ENCODE data around the gene B4GALT6. TPM values are rescaled to one million over a fixed set of nuclear protein-coding genes. Genes with fewer than 3 reads are reported as not detected.

The B4GALT6 gene
- total RNA-seq, 1 donor from 2014 or later, result 17.7 TPM

GRCh38 chr18:31710826-31711225 is 26.4 kb upstream of the B4GALT6 start:
- no peak overlapping the region for H3K4me2 ChIP-seq (ENCODE audit: low read length)
- Mint-ChIP-seq H3K4me3 (ENCODE audit: unreplicated experiment) (no peak overlapping the region), H3K27ac (ENCODE audit: unreplicated experiment) (no peak overlapping the region), H3K4me1 (ENCODE audit: low read depth, unreplicated experiment) (no peaks in the 10 kb centered on the region), H3K27me3 (ENCODE audit: low read depth, unreplicated experiment) (no peaks in the 10 kb centered on the region), H3K36me3 (ENCODE audit: low read depth, unreplicated experiment) (no peaks in the 10 kb centered on the region), H3K9me3 (ENCODE audit: unreplicated experiment) (no peaks in the 10 kb centered on the region)
- no peaks in the 10 kb centered on the region for H4K20me1 ChIP-seq (ENCODE audit: insufficient read depth, low read length)
- H3K4me1 ChIP-seq (ENCODE audit: insufficient read depth, low read length), result no peaks in the 10 kb centered on the region
- TF ChIP-seq, protein P1, sequence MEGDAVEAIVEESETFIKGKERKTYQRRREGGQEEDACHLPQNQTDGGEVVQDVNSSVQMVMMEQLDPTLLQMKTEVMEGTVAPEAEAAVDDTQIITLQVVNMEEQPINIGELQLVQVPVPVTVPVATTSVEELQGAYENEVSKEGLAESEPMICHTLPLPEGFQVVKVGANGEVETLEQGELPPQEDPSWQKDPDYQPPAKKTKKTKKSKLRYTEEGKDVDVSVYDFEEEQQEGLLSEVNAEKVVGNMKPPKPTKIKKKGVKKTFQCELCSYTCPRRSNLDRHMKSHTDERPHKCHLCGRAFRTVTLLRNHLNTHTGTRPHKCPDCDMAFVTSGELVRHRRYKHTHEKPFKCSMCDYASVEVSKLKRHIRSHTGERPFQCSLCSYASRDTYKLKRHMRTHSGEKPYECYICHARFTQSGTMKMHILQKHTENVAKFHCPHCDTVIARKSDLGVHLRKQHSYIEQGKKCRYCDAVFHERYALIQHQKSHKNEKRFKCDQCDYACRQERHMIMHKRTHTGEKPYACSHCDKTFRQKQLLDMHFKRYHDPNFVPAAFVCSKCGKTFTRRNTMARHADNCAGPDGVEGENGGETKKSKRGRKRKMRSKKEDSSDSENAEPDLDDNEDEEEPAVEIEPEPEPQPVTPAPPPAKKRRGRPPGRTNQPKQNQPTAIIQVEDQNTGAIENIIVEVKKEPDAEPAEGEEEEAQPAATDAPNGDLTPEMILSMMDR (IDR thresholded peaks at IDR 0.05; ENCODE audit: insufficient read depth, low read depth, low read length), result no peak
- no peak overlapping the region for H3K9ac ChIP-seq (ENCODE audit: low read length)
- H2AFZ ChIP-seq (ENCODE audit: low read depth, low read length), result no peak overlapping the region
- no peaks in the 10 kb centered on the region for H3K9me3 ChIP-seq (ENCODE audit: insufficient read depth, low read depth, low read length)
- no peaks in the 10 kb centered on the region for H3K79me2 ChIP-seq (ENCODE audit: insufficient read depth, low read length)
- H3K4me3 ChIP-seq (ENCODE audit: insufficient read depth, low read depth, low read length), result no peak overlapping the region
- H3K27me3 ChIP-seq (ENCODE audit: insufficient read depth, low read length), result no peaks in the 10 kb centered on the region
- H3K27ac ChIP-seq (ENCODE audit: low read depth, low read length), result no peak overlapping the region
- FAIRE-seq, result no peak
- DNase-seq (ENCODE audit: low read depth), result no peak
- H3K36me3 ChIP-seq (ENCODE audit: insufficient read depth, low read length), result no peaks in the 10 kb centered on the region

DNA sequence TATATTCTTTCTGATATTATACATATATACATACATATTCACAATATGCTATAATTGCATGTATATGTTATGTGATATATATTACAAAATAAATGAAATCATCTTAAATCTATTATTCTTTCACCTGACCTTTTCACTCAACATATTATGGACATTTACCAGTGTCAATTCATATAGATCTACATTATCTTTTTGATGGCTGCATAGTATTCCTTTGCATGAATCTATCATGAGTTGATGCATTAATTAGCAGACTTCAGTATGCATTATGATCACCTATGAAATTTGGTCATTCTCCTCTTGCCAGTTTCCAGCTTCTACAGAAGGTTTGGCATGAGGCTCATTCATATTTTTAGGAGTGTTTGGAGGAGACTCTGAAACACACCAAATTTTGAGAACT is 23.4 kb upstream of the B4GALT6 start:
- no peaks in the 10 kb centered on the region for H3K79me2 ChIP-seq (ENCODE audit: insufficient read depth, low read length)
- H3K4me3 ChIP-seq (ENCODE audit: insufficient read depth, low read depth, low read length), result no peak overlapping the region
- H2AFZ ChIP-seq (ENCODE audit: low read depth, low read length), result no peak overlapping the region
- no peak for DNase-seq (ENCODE audit: low read depth)
- H3K36me3 Mint-ChIP-seq (ENCODE audit: low read depth, unreplicated experiment), result no peaks in the 10 kb centered on the region
- FAIRE-seq, result no peak
- H3K4me2 ChIP-seq (ENCODE audit: low read length), result no peak overlapping the region
- no peaks in the 10 kb centered on the region for H3K36me3 ChIP-seq (ENCODE audit: insufficient read depth, low read length)
- no peak overlapping the region for H3K27ac ChIP-seq (ENCODE audit: low read depth, low read length)
- no peaks in the 10 kb centered on the region for H3K4me1 Mint-ChIP-seq (ENCODE audit: low read depth, unreplicated experiment)
- H3K27ac Mint-ChIP-seq (ENCODE audit: unreplicated experiment), result no peak overlapping the region
- H3K27me3 ChIP-seq (ENCODE audit: insufficient read depth, low read length), result no peaks in the 10 kb centered on the region
- H3K4me3 Mint-ChIP-seq (ENCODE audit: unreplicated experiment), result no peak overlapping the region
- H4K20me1 ChIP-seq (ENCODE audit: insufficient read depth, low read length), result no peaks in the 10 kb centered on the region
- TF ChIP-seq, protein P1 (IDR thresholded peaks at IDR 0.05; ENCODE audit: insufficient read depth, low read depth, low read length), result no peak
- no peak for TF ChIP-seq EZH2 (IDR thresholded peaks at IDR 0.05; ENCODE audit: insufficient read depth, low read length)
- no peaks in the 10 kb centered on the region for H3K9me3 ChIP-seq (ENCODE audit: insufficient read depth, low read depth, low read length)
- no peaks in the 10 kb centered on the region for H3K9me3 Mint-ChIP-seq (ENCODE audit: unreplicated experiment)
- no peaks in the 10 kb centered on the region for H3K4me1 ChIP-seq (ENCODE audit: insufficient read depth, low read length)
- H3K27me3 Mint-ChIP-seq (ENCODE audit: low read depth, unreplicated experiment), result no peaks in the 10 kb centered on the region
- no peak overlapping the region for H3K9ac ChIP-seq (ENCODE audit: low read length)

GRCh38 chr18:31702449-31702848 is 18.1 kb upstream of the B4GALT6 start:
- TF ChIP-seq, protein P1 (IDR thresholded peaks at IDR 0.05; ENCODE audit: insufficient read depth, low read depth, low read length), result no peak
- TF ChIP-seq EZH2 (IDR thresholded peaks at IDR 0.05; ENCODE audit: insufficient read depth, low read length), result no peak
- H3K27me3 ChIP-seq (ENCODE audit: insufficient read depth, low read length), result no peaks in the 10 kb centered on the region
- no peaks in the 10 kb centered on the region for H3K4me1 ChIP-seq (ENCODE audit: insufficient read depth, low read length)
- no peak overlapping the region for H2AFZ ChIP-seq (ENCODE audit: low read depth, low read length)
- no peaks in the 10 kb centered on the region for H3K27me3 Mint-ChIP-seq (ENCODE audit: low read depth, unreplicated experiment)
- H3K36me3 Mint-ChIP-seq (ENCODE audit: low read depth, unreplicated experiment), result no peaks in the 10 kb centered on the region
- H3K9me3 ChIP-seq (ENCODE audit: insufficient read depth, low read depth, low read length), result no peaks in the 10 kb centered on the region
- no peak overlapping the region for H3K9ac ChIP-seq (ENCODE audit: low read length)
- H4K20me1 ChIP-seq (ENCODE audit: insufficient read depth, low read length), result no peaks in the 10 kb centered on the region
- H3K4me3 ChIP-seq (ENCODE audit: insufficient read depth, low read depth, low read length), result no peak overlapping the region
- H3K79me2 ChIP-seq (ENCODE audit: insufficient read depth, low read length), result no peaks in the 10 kb centered on the region
- no peak overlapping the region for H3K27ac Mint-ChIP-seq (ENCODE audit: unreplicated experiment)
- no peak overlapping the region for H3K4me3 Mint-ChIP-seq (ENCODE audit: unreplicated experiment)
- FAIRE-seq, result no peak
- H3K4me1 Mint-ChIP-seq (ENCODE audit: low read depth, unreplicated experiment), result no peaks in the 10 kb centered on the region
- H3K9me3 Mint-ChIP-seq (ENCODE audit: unreplicated experiment), result no peaks in the 10 kb centered on the region
- DNase-seq (ENCODE audit: low read depth), result no peak
- H3K27ac ChIP-seq (ENCODE audit: low read depth, low read length), result no peak overlapping the region
- no peaks in the 10 kb centered on the region for H3K36me3 ChIP-seq (ENCODE audit: insufficient read depth, low read length)
- H3K4me2 ChIP-seq (ENCODE audit: low read length), result no peak overlapping the region
